Panc1 (cell line): ENCODE measurements around the gene CLBA1.

Source experiments
- REST ChIP-seq, 2 experiments: IDR thresholded peaks; 2 replicates each; pipeline ENCODE4 v1.6.1; 2011 to 2012; ENCODE audit warnings: low read depth in 2 of 2, control low read depth in 1 of 2, low read length in 1 of 2, mild to moderate bottlenecking in 1 of 2, moderate library complexity in 1 of 2; ENCODE audit not compliant: insufficient read depth in 1 of 2
- SIN3A ChIP-seq: IDR thresholded peaks from 2 replicates; pipeline ENCODE4 v1.6.1; 2012; ENCODE audit warnings: low read depth, mild to moderate bottlenecking, low read length, moderate library complexity, borderline replicate concordance; ENCODE audit not compliant: insufficient read depth
- TCF7L2 ChIP-seq: IDR thresholded peaks from 2 replicates; pipeline ENCODE4 v1.6.1; 2011; ENCODE audit warnings: mild to moderate bottlenecking, low read depth, low read length, inconsistent platforms
- TF ChIP-seq, protein P1 (sequence below): fragments of 450-650 bp; IDR thresholded peaks from 2 replicates; pipeline ENCODE4 v1.5.1; 2017; ENCODE audit warnings: mild to moderate bottlenecking

GRCh38 chr14:104996032-104996431 is 10.4 kb downstream of the CLBA1 start:
- TF ChIP-seq, protein P1, sequence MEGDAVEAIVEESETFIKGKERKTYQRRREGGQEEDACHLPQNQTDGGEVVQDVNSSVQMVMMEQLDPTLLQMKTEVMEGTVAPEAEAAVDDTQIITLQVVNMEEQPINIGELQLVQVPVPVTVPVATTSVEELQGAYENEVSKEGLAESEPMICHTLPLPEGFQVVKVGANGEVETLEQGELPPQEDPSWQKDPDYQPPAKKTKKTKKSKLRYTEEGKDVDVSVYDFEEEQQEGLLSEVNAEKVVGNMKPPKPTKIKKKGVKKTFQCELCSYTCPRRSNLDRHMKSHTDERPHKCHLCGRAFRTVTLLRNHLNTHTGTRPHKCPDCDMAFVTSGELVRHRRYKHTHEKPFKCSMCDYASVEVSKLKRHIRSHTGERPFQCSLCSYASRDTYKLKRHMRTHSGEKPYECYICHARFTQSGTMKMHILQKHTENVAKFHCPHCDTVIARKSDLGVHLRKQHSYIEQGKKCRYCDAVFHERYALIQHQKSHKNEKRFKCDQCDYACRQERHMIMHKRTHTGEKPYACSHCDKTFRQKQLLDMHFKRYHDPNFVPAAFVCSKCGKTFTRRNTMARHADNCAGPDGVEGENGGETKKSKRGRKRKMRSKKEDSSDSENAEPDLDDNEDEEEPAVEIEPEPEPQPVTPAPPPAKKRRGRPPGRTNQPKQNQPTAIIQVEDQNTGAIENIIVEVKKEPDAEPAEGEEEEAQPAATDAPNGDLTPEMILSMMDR = no peak
- no peak for TF ChIP-seq TCF7L2
- no peak for TF ChIP-seq SIN3A
- no peak for TF ChIP-seq REST (IDR thresholded peaks at IDR 0.05; ENCODE audit: insufficient read depth in 1 of 2, low read depth in 2 of 2, low read length in 1 of 2)
